Heart right ventricle (tissue), 16 donors: ENCODE measurements around the gene CUL2. TPM values are rescaled to one million over a fixed set of nuclear protein-coding genes. Genes with fewer than 3 reads are reported as not detected.
"Not testable (repeated sequence)": the region's sequence is repeated elsewhere in the genome, so short reads cannot be mapped to it uniquely, and the experiment has no call there.

ENCODE experiments used
- ATAC-seq, 8 donors: fragments of 200-7000 bp; cut with Tn5 transposase; one replicate each; pipeline ENCODE4 v1.9.1; 2020; ENCODE audit warnings: mild to moderate bottlenecking in 8 of 8, moderate library complexity in 8 of 8, moderate number of reproducible peaks in 1 of 8
- DNase-seq, 2 donors: peaks; one replicate each; pipeline ENCODE4 v3.0.0-alpha.2; 2020
- H3K27ac ChIP-seq, 10 donors: fragments of 200-600 bp; sonication (generic) in 2 of 10; one replicate each; pipeline versions ENCODE4 v1.5.0 to v1.8.0; 2020 to 2022; ENCODE audit warnings: mild to moderate bottlenecking in 3 of 10
- H3K27me3 ChIP-seq, 7 donors: fragments of 200-600 bp; one replicate each; pipeline ENCODE4 v1.8.0; 2021 to 2022; ENCODE audit warnings: mild to moderate bottlenecking in 2 of 7
- H3K36me3 ChIP-seq, 9 donors: fragments of 200-600 bp; sonication (generic) in 1 of 9; one replicate each; pipeline versions ENCODE4 v1.5.0 to v1.8.0; 2020 to 2022; ENCODE audit warnings: mild to moderate bottlenecking in 2 of 9
- H3K4me1 ChIP-seq, 9 donors: fragments of 200-600 bp; sonication (generic) in 1 of 9; one replicate each; pipeline versions ENCODE4 v1.5.0 to v1.8.0; 2020 to 2022; ENCODE audit warnings: mild to moderate bottlenecking in 4 of 9
- H3K4me3 ChIP-seq, 10 donors: fragments of 200-600 bp; sonication (generic) in 2 of 10; one replicate each; pipeline versions ENCODE4 v1.5.0 to v1.8.0; 2020 to 2022; ENCODE audit warnings: mild to moderate bottlenecking in 7 of 10, moderate library complexity in 2 of 10
- H3K9me3 ChIP-seq, 11 donors: fragments of 200-600 bp in 10 of 11; sonication (generic) in 2 of 11; one replicate each; pipeline versions ENCODE4 v1.5.0 to v1.8.0; 2013 to 2022; ENCODE audit warnings: mild to moderate bottlenecking in 2 of 11, control low read depth in 1 of 11, moderate library complexity in 1 of 11
- CTCF ChIP-seq, 9 donors: fragments of 200-600 bp; sonication (generic) in 2 of 9; IDR thresholded peaks; one replicate each; pipeline versions ENCODE4 v1.5.0 to v1.8.0; 2021 to 2022; ENCODE audit warnings: antibody characterized with exemption in 9 of 9, mild to moderate bottlenecking in 5 of 9, moderate library complexity in 1 of 9
- WGBS, 2 donors: extraction: QIAGEN DNeasy Blood & Tissue Kit; methylation state at CpG; one replicate each; pipeline ENCODE4 v1.1.7; 2013; ENCODE audit warnings: inconsistent platforms in 1 of 2; 5-methylcytosine and 5-hydroxymethylcytosine counted together
- intact Hi-C, 10 donors: fragments of 100-400 bp; cut with DNase I; formaldehyde crosslinking; loops; one replicate each; pipeline versions ENCODE4 v1.11.1 to v1.14.2; 2022
- polyA plus RNA-seq, 2 donors: library from polyadenylated mRNA; stranded (reverse); fragments of 200-250 nt; gene quantifications; one replicate each; pipeline ENCODE4 v1.2.3, GENCODE V29; 2013
- total RNA-seq, 10 donors: library from RNA; stranded (reverse); fragmentation: NEBNext Ultra II Directional in 3 of 10; extraction: Animal tissue kit (Norgen Biotek cat#: 25700) in 3 of 10; gene quantifications; one replicate each; pipeline versions ENCODE4 v1.2.1 to v1.2.4, GENCODE V29; 2021 to 2023
- donor health status: Arrhythmogenic right ventricular cardiomyopathy.
- donor health status: ischemic (EF 13 %, LVEDD 7.1; RV severe dilation, severe dysfunction).
- donor health status: healthy with polysubstance abuse.
- donor health status: DM: no; HTN: yes; CAD: no.
- donor health status: DM: no; HTN: no; CAD: no.
- donor health status: ischemic (EF 25% LVEDD 6.9; RV normal size, moderate dysfunction).
- donor health status: ischemic (EF 25% LVEDD 5.7; RV mildly dilated, moderate dysfunction).
- donor health status: healthy.
- donor health status: DM: yes; HTN: yes; CAD: no.
- donor health status: Ischemic cardiomyopathy.
- donor health status: ischemic (EF 35%, LVEDD 5.7; RV mildly dilated, moderate dysfunction).
- donor health status: nonischemic (EF 11% LVEDD 7.7; RV severe dilation, severe dysfunction).
- donor health status: DM: yes; HTN: yes; CAD: no.
- donor health status: PGD.
- donor health status: ischemic (EF 29% LVEDD 5.4; RV normal size, mild dysfunction).
- donor health status: nonischemic (EF 23%, LVEDD 6.1; RV moderate dilation, normal function).

The CUL2 gene
- total and polyA plus RNA-seq, 12 donors, result 5.7 to 39.8 (median 37.0) TPM

- 60 to 67% methylated on average over 2 of the region's 2 CpGs for WGBS, 2 donors
- H3K36me3 ChIP-seq, result no peaks in the 10 kb centered on the region
- intact Hi-C loops, result loop anchor here in 1 of 10 donors (10.0 kb wide), 1 partner anchor 219 kb away; no protein-coding TSS in a partner anchor
Measured at GRCh38 chr10:34995925-34996324, 94.2 kb downstream of the CUL2 start.

GRCh38 chr10:34994565-34995142, 95.5 kb downstream of the CUL2 start:
- ATAC-seq (peak; percentile 42 to 82 (median 68)), DNase-seq (peak in 1 of 2 donors; percentile 17)
- H3K36me3 ChIP-seq, result no peaks in the 10 kb centered on the region
- no peaks in the 10 kb centered on the region for H3K27me3 ChIP-seq
- no peak overlapping the region for H3K4me3 ChIP-seq
- intact Hi-C loops, result loop anchor here in 2 of 10 donors (5.0 to 10.0 kb wide), 2 partner anchors 220 to 223 kb away; no protein-coding TSS in a partner anchor
- H3K27ac ChIP-seq, result no peak overlapping the region
- 22 to 23% methylated on average over 7 of the region's 7 CpGs for WGBS, 2 donors
- peaks cover 0 to 15% (median 4%) of the 10 kb centered on the region in 9 donors for H3K4me1 ChIP-seq
- TF ChIP-seq CTCF (IDR thresholded peaks at IDR 0.05), result peak in 8 of 9 donors; percentile 28 to 68 (median 62)
- no peaks in the 10 kb centered on the region for H3K9me3 ChIP-seq

More at GRCh38 chr10:34995925-34996324, 94.2 kb downstream of the CUL2 start:
- Histone ChIP-seq H3K4me1 (peaks cover 0 to 15% (median 4%) of the 10 kb centered on the region in 9 donors), H3K9me3 (no peaks in the 10 kb centered on the region), H3K27me3 (no peaks in the 10 kb centered on the region), H3K27ac (no peak overlapping the region), H3K4me3 (no peak overlapping the region)
- no peak for TF ChIP-seq CTCF (IDR thresholded peaks at IDR 0.05)
- DNase-seq (no peak), ATAC-seq (no peak)

- TF ChIP-seq CTCF (IDR thresholded peaks at IDR 0.05), result no peak
Measured at GRCh38 chr10:34993782-34994181, 96.4 kb downstream of the CUL2 start.

GRCh38 chr10:34991117-34991516, 99.0 kb downstream of the CUL2 start:
- not testable (repeated sequence) for H3K4me3 ChIP-seq, H3K27me3 ChIP-seq, H3K27ac ChIP-seq, DNase-seq, ATAC-seq, H3K36me3 ChIP-seq, H3K9me3 ChIP-seq
- 94 to 100% methylated on average over 1 of the region's 1 CpG for WGBS, 2 donors
- H3K4me1 ChIP-seq, result peaks cover 0 to 14% (median 4%) of the 10 kb centered on the region in 9 donors
- intact Hi-C loops, result loop anchor here in 2 of 10 donors (5.0 to 10.0 kb wide), 2 partner anchors 224 to 226 kb away; no protein-coding TSS in a partner anchor

More at GRCh38 chr10:34993782-34994181, 96.4 kb downstream of the CUL2 start:
- DNase-seq, result no peak
- H3K27ac ChIP-seq, result no peak overlapping the region
- no peaks in the 10 kb centered on the region for H3K36me3 ChIP-seq
- no peak overlapping the region for H3K4me3 ChIP-seq
- peaks cover 0 to 15% (median 4%) of the 10 kb centered on the region in 9 donors for H3K4me1 ChIP-seq
- peak in 6 of 8 donors; percentile 53 to 81 (median 71) for ATAC-seq
- WGBS, 2 donors, result 62 to 71% methylated on average over 1 of the region's 1 CpG
- no peaks in the 10 kb centered on the region for H3K27me3 ChIP-seq
- intact Hi-C loops, result loop anchor here in 2 of 10 donors (5.0 to 10.0 kb wide), 2 partner anchors 221 to 224 kb away; no protein-coding TSS in a partner anchor
- H3K9me3 ChIP-seq, result no peaks in the 10 kb centered on the region
